ENCODE measurements around the gene CRELD2.

Gene CRELD2

DNA sequence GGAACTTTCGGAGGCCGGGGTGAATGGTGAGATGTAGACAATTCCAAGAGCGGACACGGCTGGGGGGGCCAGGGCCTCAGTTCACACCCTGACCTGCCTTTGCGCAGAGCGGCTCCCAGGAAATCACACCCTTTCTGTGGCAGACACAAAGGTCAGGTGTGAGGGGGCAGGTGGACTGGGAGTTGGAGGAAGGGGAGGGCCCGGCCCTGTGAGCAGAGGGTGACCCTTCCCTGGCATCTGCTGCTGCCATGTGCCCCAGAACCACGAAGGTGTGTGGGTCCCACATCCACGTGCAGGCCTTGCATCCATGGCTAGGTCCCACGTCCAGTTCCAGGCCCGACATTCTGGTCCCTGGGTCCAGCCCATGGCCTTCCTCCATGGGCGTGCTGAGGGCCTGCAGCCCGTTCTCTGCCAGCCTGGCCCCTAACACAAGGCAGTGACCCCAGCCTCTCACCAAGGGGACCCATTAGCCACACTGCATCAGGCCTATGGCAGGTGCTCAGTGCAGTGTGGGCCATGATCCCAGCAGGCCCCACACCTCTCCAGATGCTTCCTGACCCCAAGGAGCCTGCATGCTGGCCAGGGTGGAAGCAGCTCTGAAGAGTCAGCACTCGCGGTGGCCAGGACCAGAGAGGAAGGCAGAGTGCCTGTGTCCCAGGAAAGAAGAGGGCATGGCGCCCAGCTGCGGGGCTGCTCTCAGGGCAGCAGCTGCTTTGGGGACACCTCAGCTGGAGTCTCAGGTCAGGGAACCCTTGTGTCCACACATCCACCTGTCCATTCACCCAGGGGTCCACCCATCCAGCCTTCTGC is 23.3 kb downstream of the CRELD2 start:
- no peak overlapping the region for H3K4me3 ChIP-seq (ENCODE audit: low read length)
- 0 out of 2 replicates have a peak, but pooled peaks cover under 1% of the 10 kb centered on the region for H3K27me3 ChIP-seq (replicated peaks; ENCODE audit: insufficient read depth, low read length)
- no peaks in the 10 kb centered on the region for H3K79me2 ChIP-seq (ENCODE audit: low read length)
- no peaks in the 10 kb centered on the region for H3F3A ChIP-seq (ENCODE audit: insufficient read depth, low read length)
- H4K20me1 ChIP-seq (ENCODE audit: insufficient read depth, low read length), result no peaks in the 10 kb centered on the region
- H3K4me1 ChIP-seq (ENCODE audit: low read length), result peaks cover 3% of the 10 kb centered on the region
- DNase-seq, result no peak
- H3K4me2 ChIP-seq (ENCODE audit: low read depth, low read length), result no peak overlapping the region
- H3K9me3 ChIP-seq (replicated peaks; ENCODE audit: insufficient read depth, low read length), result no peaks in the 10 kb centered on the region
- no peaks in the 10 kb centered on the region for H3K36me3 ChIP-seq (replicated peaks; ENCODE audit: insufficient read depth, low read length)
- H3K9me2 ChIP-seq (replicated peaks; ENCODE audit: insufficient read depth, low read length), result no peaks in the 10 kb centered on the region
- TF ChIP-seq, protein P1, sequence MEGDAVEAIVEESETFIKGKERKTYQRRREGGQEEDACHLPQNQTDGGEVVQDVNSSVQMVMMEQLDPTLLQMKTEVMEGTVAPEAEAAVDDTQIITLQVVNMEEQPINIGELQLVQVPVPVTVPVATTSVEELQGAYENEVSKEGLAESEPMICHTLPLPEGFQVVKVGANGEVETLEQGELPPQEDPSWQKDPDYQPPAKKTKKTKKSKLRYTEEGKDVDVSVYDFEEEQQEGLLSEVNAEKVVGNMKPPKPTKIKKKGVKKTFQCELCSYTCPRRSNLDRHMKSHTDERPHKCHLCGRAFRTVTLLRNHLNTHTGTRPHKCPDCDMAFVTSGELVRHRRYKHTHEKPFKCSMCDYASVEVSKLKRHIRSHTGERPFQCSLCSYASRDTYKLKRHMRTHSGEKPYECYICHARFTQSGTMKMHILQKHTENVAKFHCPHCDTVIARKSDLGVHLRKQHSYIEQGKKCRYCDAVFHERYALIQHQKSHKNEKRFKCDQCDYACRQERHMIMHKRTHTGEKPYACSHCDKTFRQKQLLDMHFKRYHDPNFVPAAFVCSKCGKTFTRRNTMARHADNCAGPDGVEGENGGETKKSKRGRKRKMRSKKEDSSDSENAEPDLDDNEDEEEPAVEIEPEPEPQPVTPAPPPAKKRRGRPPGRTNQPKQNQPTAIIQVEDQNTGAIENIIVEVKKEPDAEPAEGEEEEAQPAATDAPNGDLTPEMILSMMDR (IDR thresholded peaks at IDR 0.05; ENCODE audit: low read length), result no peak
- no peak for TF ChIP-seq EZH2phosphoT487 (IDR thresholded peaks at IDR 0.05; ENCODE audit: low read length)
- no peak for TF ChIP-seq EZH2 (optimal IDR thresholded peaks at IDR 0.05; ENCODE audit: low read depth, low read length)
- H3K9ac ChIP-seq (ENCODE audit: low read length), result no peak overlapping the region
- no peak overlapping the region for H2AFZ ChIP-seq (ENCODE audit: low read length)
- H3K27ac ChIP-seq (ENCODE audit: low read length), result no peak overlapping the region

DNA sequence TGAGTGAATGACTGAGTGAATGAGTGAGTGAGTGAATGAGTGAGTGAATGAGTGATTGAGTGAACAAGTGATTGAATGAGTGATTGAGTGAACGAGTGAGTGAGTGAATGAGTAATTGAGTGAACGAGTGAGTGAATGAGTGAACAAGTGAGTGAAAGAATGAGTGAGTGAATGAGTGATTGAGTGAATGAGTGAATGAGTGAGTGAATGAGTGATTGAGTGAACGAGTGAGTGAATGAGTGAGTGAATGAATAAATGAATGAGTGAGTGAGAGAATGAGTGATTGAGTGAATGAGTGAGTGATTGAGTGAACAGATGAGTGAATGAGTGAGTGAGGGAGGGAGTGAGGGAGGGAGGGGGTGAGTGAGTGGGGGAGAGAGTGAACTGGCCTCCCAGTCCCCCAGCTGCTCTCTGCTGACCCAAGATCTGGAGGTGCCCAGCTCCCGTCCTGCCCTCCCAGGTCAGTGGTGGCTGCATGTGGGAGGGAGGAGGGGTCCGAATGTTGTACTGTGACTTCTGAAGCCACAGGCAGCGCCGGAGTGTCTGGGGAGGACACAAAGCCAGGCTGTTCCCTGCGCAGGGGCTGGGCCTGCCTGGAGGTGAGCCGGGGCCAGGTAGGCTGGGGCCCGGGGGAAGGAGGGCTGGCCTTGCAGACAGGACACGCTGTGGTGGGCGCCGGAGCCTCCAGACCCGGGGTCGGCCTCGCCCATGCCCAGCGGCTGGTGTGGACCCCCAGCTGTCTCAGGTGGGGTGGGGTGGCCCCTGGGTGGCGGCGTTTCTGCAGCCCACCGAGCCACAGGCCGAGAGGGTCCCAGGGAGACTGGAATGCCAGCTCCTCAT is 24.4 kb downstream of the CRELD2 start:
- H3F3A ChIP-seq (ENCODE audit: insufficient read depth, low read length), result no peaks in the 10 kb centered on the region
- no peaks in the 10 kb centered on the region for H4K20me1 ChIP-seq (ENCODE audit: insufficient read depth, low read length)
- H3K4me1 ChIP-seq (ENCODE audit: low read length), result no peaks in the 10 kb centered on the region
- no peak overlapping the region for H3K4me3 ChIP-seq (ENCODE audit: low read length)
- no peak overlapping the region for H3K4me2 ChIP-seq (ENCODE audit: low read depth, low read length)
- no peaks in the 10 kb centered on the region for H3K9me3 ChIP-seq (replicated peaks; ENCODE audit: insufficient read depth, low read length)
- no peak for DNase-seq
- H3K9ac ChIP-seq (ENCODE audit: low read length), result no peak overlapping the region
- no peak overlapping the region for H2AFZ ChIP-seq (ENCODE audit: low read length)
- no peaks in the 10 kb centered on the region for H3K9me2 ChIP-seq (replicated peaks; ENCODE audit: insufficient read depth, low read length)
- H3K27ac ChIP-seq (ENCODE audit: low read length), result no peak overlapping the region
- no peaks in the 10 kb centered on the region for H3K36me3 ChIP-seq (replicated peaks; ENCODE audit: insufficient read depth, low read length)
- no peaks in the 10 kb centered on the region for H3K79me2 ChIP-seq (ENCODE audit: low read length)
- TF ChIP-seq EZH2phosphoT487 (IDR thresholded peaks at IDR 0.05; ENCODE audit: low read length), result no peak
- TF ChIP-seq EZH2 (optimal IDR thresholded peaks at IDR 0.05; ENCODE audit: low read depth, low read length), result no peak
- TF ChIP-seq, protein P1 (IDR thresholded peaks at IDR 0.05; ENCODE audit: low read length), result no peak
- H3K27me3 ChIP-seq (replicated peaks; ENCODE audit: insufficient read depth, low read length), result peaks cover 11% of the 10 kb centered on the region

DNA sequence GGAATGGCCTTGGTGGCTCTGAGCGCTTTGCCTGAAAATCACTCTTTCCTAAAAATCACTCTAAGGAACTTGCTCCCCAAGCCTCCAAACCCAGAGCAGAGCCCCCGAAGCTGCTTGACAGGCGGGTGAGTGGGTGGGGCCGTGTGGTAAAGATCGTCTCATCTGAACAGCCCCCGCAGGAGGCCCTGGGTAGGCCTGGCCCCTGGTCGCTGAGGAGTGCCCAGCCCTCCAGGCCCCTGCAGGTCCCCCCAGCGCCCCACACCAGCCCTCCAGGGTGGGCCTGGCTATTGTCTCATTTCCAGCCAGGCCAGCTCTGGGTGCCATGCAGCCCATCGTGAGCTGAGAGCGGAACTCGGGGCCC is 25.0 kb downstream of the CRELD2 start:
- H3K27me3 ChIP-seq (replicated peaks; ENCODE audit: insufficient read depth, low read length), result peaks cover 17% of the 10 kb centered on the region
- no peak overlapping the region for H3K4me2 ChIP-seq (ENCODE audit: low read depth, low read length)
- no peak overlapping the region for H3K4me3 ChIP-seq (ENCODE audit: low read length)
- no peak overlapping the region for H3K9ac ChIP-seq (ENCODE audit: low read length)
- no peaks in the 10 kb centered on the region for H3K9me3 ChIP-seq (replicated peaks; ENCODE audit: insufficient read depth, low read length)
- H3K9me2 ChIP-seq (replicated peaks; ENCODE audit: insufficient read depth, low read length), result no peaks in the 10 kb centered on the region
- H3F3A ChIP-seq (ENCODE audit: insufficient read depth, low read length), result no peaks in the 10 kb centered on the region
- H3K36me3 ChIP-seq (replicated peaks; ENCODE audit: insufficient read depth, low read length), result no peaks in the 10 kb centered on the region
- no peaks in the 10 kb centered on the region for H4K20me1 ChIP-seq (ENCODE audit: insufficient read depth, low read length)
- DNase-seq, result no peak
- H3K27ac ChIP-seq (ENCODE audit: low read length), result no peak overlapping the region
- TF ChIP-seq EZH2phosphoT487 (IDR thresholded peaks at IDR 0.05; ENCODE audit: low read length) (no peak), EZH2 (optimal IDR thresholded peaks at IDR 0.05; ENCODE audit: low read depth, low read length) (no peak)
- TF ChIP-seq, protein P1 (IDR thresholded peaks at IDR 0.05; ENCODE audit: low read length), result no peak
- no peak overlapping the region for H2AFZ ChIP-seq (ENCODE audit: low read length)
- H3K79me2 ChIP-seq (ENCODE audit: low read length), result no peaks in the 10 kb centered on the region
- no peaks in the 10 kb centered on the region for H3K4me1 ChIP-seq (ENCODE audit: low read length)

All from MM.1S (cell line).